H1 (cell line): Measurements from ENCODE around the gene ZFP37. TPM values are rescaled to one million over a fixed set of nuclear protein-coding genes. Genes with fewer than 3 reads are reported as not detected.
A peak's percentile ranks its signal among the peaks of the same experiment; 100 is the strongest.

Experiments used
- CHD1 ChIP-seq: IDR thresholded peaks from 2 replicates; pipeline ENCODE4 v1.6.1; 2012; ENCODE audit warnings: low read depth, low read length, improper control_type of control experiment
- CTBP2 ChIP-seq: IDR thresholded peaks from 2 replicates; pipeline ENCODE4 v1.7.0; 2011; ENCODE audit warnings: borderline replicate concordance, mild to moderate bottlenecking, moderate library complexity, mixed read lengths, low read length; ENCODE audit not compliant: insufficient read depth, insufficient read length
- E2F6 ChIP-seq: IDR thresholded peaks from 2 replicates; pipeline ENCODE4 v1.6.1; 2012; ENCODE audit warnings: inconsistent platforms
- EGR1 ChIP-seq: IDR thresholded peaks from 2 replicates; pipeline ENCODE4 v1.6.1; 2011; ENCODE audit warnings: low read depth, low read length, borderline replicate concordance
- GTF2F1 ChIP-seq: IDR thresholded peaks from 2 replicates; pipeline ENCODE4 v1.6.1; 2012; ENCODE audit warnings: low read depth, low read length, improper control_type of control experiment, borderline replicate concordance
- HDAC2 ChIP-seq, 2 experiments: fragments of 300-600 bp in 1 of 2; sonication (generic) in 1 of 2; IDR thresholded peaks; 2 replicates each; pipeline ENCODE4 v1.6.1; 2011 to 2012; ENCODE audit warnings: low read depth in 2 of 2, low read length in 2 of 2, mild to moderate bottlenecking in 2 of 2, moderate library complexity in 2 of 2, borderline replicate concordance in 1 of 2, inconsistent platforms in 1 of 2
- MAFK ChIP-seq: IDR thresholded peaks from 2 replicates; pipeline ENCODE4 v1.6.1; 2012; ENCODE audit warnings: low read depth, mild to moderate bottlenecking, improper control_type of control experiment, low read length
- NANOG ChIP-seq: IDR thresholded peaks from 2 replicates; pipeline ENCODE4 v1.6.1; 2011; ENCODE audit warnings: low read length, low read depth, mild to moderate bottlenecking, inconsistent platforms; ENCODE audit not compliant: insufficient read depth, poor library complexity, severe bottlenecking
- POLR2A ChIP-seq, 2 experiments: IDR thresholded peaks; 1 replicate in 1 of 2; 2 replicates in 1 of 2; pipeline ENCODE4 v1.6.1; 2011; ENCODE audit warnings: low read depth in 2 of 2, low read length in 2 of 2, mild to moderate bottlenecking in 2 of 2; ENCODE audit errors: control extremely low read depth in 1 of 2
- RBBP5 ChIP-seq: IDR thresholded peaks from 2 replicates; pipeline ENCODE4 v1.7.1; 2012; ENCODE audit warnings: low read depth, mild to moderate bottlenecking, inconsistent platforms, low read length, moderate library complexity, borderline replicate concordance
- RFX5 ChIP-seq: IDR thresholded peaks from 2 replicates; pipeline ENCODE4 v1.6.1; 2011; ENCODE audit warnings: low read depth, low read length, improper control_type of control experiment, borderline replicate concordance
- RNF2 ChIP-seq: fragments of 200-900, 300-1000 bp; sonication (generic); IDR thresholded peaks from 2 replicates; pipeline ENCODE4 v1.7.1; 2016; ENCODE audit warnings: borderline replicate concordance, low read depth, mild to moderate bottlenecking, antibody characterized with exemption, low read length; ENCODE audit not compliant: poor library complexity, severe bottlenecking; ENCODE audit errors: missing control alignments
- RXRA ChIP-seq: IDR thresholded peaks from 2 replicates; pipeline ENCODE4 v1.6.1; 2011; ENCODE audit warnings: low read depth, mild to moderate bottlenecking, low read length, moderate library complexity; ENCODE audit not compliant: insufficient read depth
- SIX5 ChIP-seq: IDR thresholded peaks from 2 replicates; pipeline ENCODE4 v1.6.1; 2011; ENCODE audit warnings: mild to moderate bottlenecking, low read depth, low read length
- SP4 ChIP-seq: IDR thresholded peaks from 2 replicates; pipeline ENCODE4 v1.6.1; 2012; ENCODE audit warnings: low read length, inconsistent platforms
- YY1 ChIP-seq: IDR thresholded peaks from 2 replicates; pipeline ENCODE4 v1.6.1; 2011; ENCODE audit warnings: low read depth, mild to moderate bottlenecking, low read length
- polyA plus RNA-seq, 7 experiments: library from polyadenylated mRNA; depleted of rRNA in 3 of 7; stranded (reverse) in 5 of 7; unstranded in 2 of 7; fragments of >200 nt in 5 of 7; fragments of 200-250 nt in 2 of 7; gene quantifications; 1 replicate in 5 of 7; 2 replicates in 1 of 7; 4 replicates in 1 of 7; pipeline versions ENCODE4 v1.2.1 to v1.2.3, GENCODE V29; 2011 to 2013; ENCODE audit warnings: missing spikeins in 2 of 7, mixed read lengths in 2 of 7
- total RNA-seq: library from RNA; stranded (reverse); fragmentation: NEBNext Ultra II Directional; extraction: Animal tissue kit (Norgen Biotek cat#: 25700); gene quantifications from 2 replicates; pipeline ENCODE4 v1.2.1, GENCODE V29; 2021
- TF ChIP-seq, protein P1 (sequence below): IDR thresholded peaks from 2 replicates; pipeline ENCODE4 v1.6.1; 2012; ENCODE audit warnings: low read length, inconsistent platforms
- TF ChIP-seq, protein P2 (sequence below): IDR thresholded peaks from 2 replicates; pipeline ENCODE4 v1.6.1; 2011; ENCODE audit warnings: low read depth, mild to moderate bottlenecking, low read length; ENCODE audit not compliant: insufficient read depth

Gene ZFP37
- total and polyA plus RNA-seq, 2 of the 8 experiments (the other 6 are each of a cell fraction or from before 2014, with no cell fraction given): 0.38 to 5.1 TPM

DNA sequence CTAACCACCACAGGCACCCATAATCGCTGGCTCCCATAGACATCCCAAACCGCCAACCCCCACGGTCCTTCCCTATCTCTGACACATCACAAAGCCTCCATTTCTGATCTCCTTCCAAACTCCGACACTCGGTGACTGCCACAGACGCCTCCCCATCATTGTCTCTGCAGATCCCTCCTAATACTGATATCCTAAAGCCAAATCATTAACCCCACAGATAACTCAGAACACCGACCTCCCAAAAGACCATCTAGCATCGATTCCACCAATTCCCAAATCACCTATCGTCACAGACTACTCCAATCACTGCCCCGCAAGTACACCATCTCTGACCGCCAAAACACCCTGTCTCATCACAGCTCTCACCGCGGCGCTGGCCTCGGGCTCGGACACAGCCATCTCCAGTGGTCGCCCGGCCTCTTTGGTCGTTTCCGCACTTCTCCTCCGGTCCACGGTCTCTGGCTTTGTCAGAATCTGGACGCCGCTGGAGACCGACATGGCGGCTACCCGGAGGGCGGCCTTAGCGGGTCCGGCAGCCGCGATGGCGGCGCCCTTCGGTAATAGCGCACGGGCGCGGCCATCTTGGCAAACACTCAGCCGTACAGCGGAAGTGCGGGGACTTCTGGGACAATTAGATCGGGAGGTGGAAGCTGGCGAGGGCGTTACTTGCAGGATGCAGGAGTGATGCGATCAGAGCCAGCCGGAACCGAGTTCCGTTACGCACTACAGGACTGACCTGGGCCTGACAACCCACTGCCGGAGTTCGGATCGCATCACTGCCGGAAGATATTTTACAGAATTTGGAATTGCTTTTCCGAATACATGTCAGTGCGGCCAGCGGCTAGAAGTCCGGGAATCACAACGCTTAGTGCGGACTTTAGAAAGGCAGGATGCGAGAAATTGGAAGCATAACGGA, at the start of gene ZFP37 (continued):
- no peak for TF ChIP-seq CHD1
- no peak for TF ChIP-seq RXRA
- TF ChIP-seq RNF2: no peak
- peak; percentile 50; the same call in 1 of the 2 replicates for TF ChIP-seq RBBP5
- TF ChIP-seq SP4: no peak; the same call in 1 of the 2 replicates
- TF ChIP-seq NANOG: peak; percentile 72
- TF ChIP-seq, protein P1, sequence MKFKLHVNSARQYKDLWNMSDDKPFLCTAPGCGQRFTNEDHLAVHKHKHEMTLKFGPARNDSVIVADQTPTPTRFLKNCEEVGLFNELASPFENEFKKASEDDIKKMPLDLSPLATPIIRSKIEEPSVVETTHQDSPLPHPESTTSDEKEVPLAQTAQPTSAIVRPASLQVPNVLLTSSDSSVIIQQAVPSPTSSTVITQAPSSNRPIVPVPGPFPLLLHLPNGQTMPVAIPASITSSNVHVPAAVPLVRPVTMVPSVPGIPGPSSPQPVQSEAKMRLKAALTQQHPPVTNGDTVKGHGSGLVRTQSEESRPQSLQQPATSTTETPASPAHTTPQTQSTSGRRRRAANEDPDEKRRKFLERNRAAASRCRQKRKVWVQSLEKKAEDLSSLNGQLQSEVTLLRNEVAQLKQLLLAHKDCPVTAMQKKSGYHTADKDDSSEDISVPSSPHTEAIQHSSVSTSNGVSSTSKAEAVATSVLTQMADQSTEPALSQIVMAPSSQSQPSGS: no peak
- TF ChIP-seq RFX5: no peak
- no peak for TF ChIP-seq GTF2F1
- no peak for TF ChIP-seq HDAC2 (IDR thresholded peaks at IDR 0.05; ENCODE audit: borderline replicate concordance in 1 of 2, low read depth in 2 of 2, low read length in 2 of 2)
- TF ChIP-seq, protein P2, sequence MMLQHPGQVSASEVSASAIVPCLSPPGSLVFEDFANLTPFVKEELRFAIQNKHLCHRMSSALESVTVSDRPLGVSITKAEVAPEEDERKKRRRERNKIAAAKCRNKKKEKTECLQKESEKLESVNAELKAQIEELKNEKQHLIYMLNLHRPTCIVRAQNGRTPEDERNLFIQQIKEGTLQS: no peak
- TF ChIP-seq E2F6: 0 out of 2 replicates have a peak, but pooled peaks have one; percentile 23
- TF ChIP-seq EGR1: no peak
- TF ChIP-seq CTBP2: no peak
- no peak for TF ChIP-seq MAFK
- TF ChIP-seq POLR2A (IDR thresholded peaks at IDR 0.05; ENCODE audit: control extremely low read depth in 1 of 2, low read depth in 2 of 2, low read length in 2 of 2): peak in 1 of 2 experiments; percentile 70; a peak in 2 of 3 replicates
- peak; percentile 73 for TF ChIP-seq SIX5
- peak; percentile 100 for TF ChIP-seq YY1
